Sigmoid colon (tissue), 4 donors: ENCODE data around the gene MAPRE2.

Experiments
- EP300 ChIP-seq, 4 donors: sonication (generic); formaldehyde crosslinking; IDR thresholded peaks; one replicate each; pipeline ENCODE4 v1.6.1; 2017; ENCODE audit warnings: antibody characterized with exemption in 4 of 4
- POLR2A ChIP-seq, 2 donors: fragments of 450-650 bp; IDR thresholded peaks; one replicate each; pipeline ENCODE4 v1.6.1; 2016; ENCODE audit warnings: antibody characterized with exemption in 2 of 2, mild to moderate bottlenecking in 2 of 2, moderate library complexity in 2 of 2
- TF ChIP-seq, protein P1 (sequence below), 4 experiments: fragments of 450-650 bp in 3 of 4; fragments of 200-600 bp in 1 of 4; IDR thresholded peaks; one replicate each; pipeline ENCODE4 v1.5.1; 2016 to 2019; ENCODE audit warnings: antibody characterized with exemption in 4 of 4, mild to moderate bottlenecking in 3 of 4, moderate library complexity in 2 of 4

DNA sequence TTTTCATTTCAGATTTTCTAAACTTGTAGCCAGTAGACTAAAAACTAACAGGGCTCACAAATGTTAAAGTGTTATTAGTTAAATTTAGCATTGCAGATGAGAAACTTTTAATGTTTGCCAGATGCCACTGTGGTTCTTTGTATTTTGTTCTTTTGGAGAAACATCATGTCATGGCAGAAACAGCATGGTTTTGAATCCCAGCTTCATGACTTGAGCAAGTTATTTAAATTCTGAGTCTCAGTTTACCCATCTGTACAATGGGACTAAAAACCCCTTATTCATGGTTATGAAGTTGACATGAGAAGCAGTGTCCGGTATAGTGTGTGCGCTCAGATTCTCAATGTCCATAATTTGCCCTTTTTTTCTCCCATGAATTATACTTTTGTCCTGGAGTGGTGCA is 56.5 kb downstream of the MAPRE2 start:
- TF ChIP-seq POLR2A (IDR thresholded peaks at IDR 0.05) (no peak), EP300 (IDR thresholded peaks at IDR 0.05) (no peak)
- TF ChIP-seq, protein P1, sequence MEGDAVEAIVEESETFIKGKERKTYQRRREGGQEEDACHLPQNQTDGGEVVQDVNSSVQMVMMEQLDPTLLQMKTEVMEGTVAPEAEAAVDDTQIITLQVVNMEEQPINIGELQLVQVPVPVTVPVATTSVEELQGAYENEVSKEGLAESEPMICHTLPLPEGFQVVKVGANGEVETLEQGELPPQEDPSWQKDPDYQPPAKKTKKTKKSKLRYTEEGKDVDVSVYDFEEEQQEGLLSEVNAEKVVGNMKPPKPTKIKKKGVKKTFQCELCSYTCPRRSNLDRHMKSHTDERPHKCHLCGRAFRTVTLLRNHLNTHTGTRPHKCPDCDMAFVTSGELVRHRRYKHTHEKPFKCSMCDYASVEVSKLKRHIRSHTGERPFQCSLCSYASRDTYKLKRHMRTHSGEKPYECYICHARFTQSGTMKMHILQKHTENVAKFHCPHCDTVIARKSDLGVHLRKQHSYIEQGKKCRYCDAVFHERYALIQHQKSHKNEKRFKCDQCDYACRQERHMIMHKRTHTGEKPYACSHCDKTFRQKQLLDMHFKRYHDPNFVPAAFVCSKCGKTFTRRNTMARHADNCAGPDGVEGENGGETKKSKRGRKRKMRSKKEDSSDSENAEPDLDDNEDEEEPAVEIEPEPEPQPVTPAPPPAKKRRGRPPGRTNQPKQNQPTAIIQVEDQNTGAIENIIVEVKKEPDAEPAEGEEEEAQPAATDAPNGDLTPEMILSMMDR (IDR thresholded peaks at IDR 0.05), result no peak
